HFF-Myc (cell line): ENCODE data around the gene CTNNA1.
"Not testable (repeated sequence)": the region's sequence is repeated elsewhere in the genome, so short reads cannot be mapped to it uniquely, and the experiment has no call there.

Experiments
- DNase-seq: peaks from one replicate; pipeline ENCODE4 v3.0.0-alpha.2; 2011; ENCODE audit warnings: low read depth; ENCODE audit errors: extremely low read depth
- H3K4me3 ChIP-seq: replicated peaks from 2 replicates; pipeline ENCODE4 v1.5.1; 2011; ENCODE audit warnings: low read depth, mild to moderate bottlenecking, control low read depth, low read length
- CTCF ChIP-seq: IDR thresholded peaks from 2 replicates; pipeline ENCODE4 v1.5.1; 2012; ENCODE audit warnings: mild to moderate bottlenecking, low read depth, low read length, control low read depth; ENCODE audit errors: missing control alignments

Gene CTNNA1

GRCh38 chr5:138833080-138833479 is 79.9 kb downstream of the CTNNA1 start:
- DNase-seq = no peak
- TF ChIP-seq CTCF = no peak
- H3K4me3 ChIP-seq = no peak overlapping the region

- TF ChIP-seq CTCF = no peak
- no peak overlapping the region for H3K4me3 ChIP-seq
- no peak for DNase-seq
Observed at GRCh38 chr5:138833726-138834480, 80.7 kb downstream of the CTNNA1 start.

- DNase-seq, H3K4me3 ChIP-seq: not testable (repeated sequence)
Observed at GRCh38 chr5:138834853-138835252, 81.6 kb downstream of the CTNNA1 start.

GRCh38 chr5:138837160-138837559 is 83.9 kb downstream of the CTNNA1 start:
- H3K4me3 ChIP-seq = no peak overlapping the region
- DNase-seq = no peak
- no peak for TF ChIP-seq CTCF

- DNase-seq = no peak
- H3K4me3 ChIP-seq = no peak overlapping the region
- no peak for TF ChIP-seq CTCF
Observed at GRCh38 chr5:138840103-138840502, 86.9 kb downstream of the CTNNA1 start.

- no peak overlapping the region for H3K4me3 ChIP-seq
- DNase-seq = no peak
- TF ChIP-seq CTCF = no peak
Observed at GRCh38 chr5:138841531-138841930, 88.3 kb downstream of the CTNNA1 start.

GRCh38 chr5:138843316-138844124 is 90.3 kb downstream of the CTNNA1 start:
- no peak for TF ChIP-seq CTCF
- no peak for DNase-seq

More at GRCh38 chr5:138843316-138844124, 90.3 kb downstream of the CTNNA1 start:
- H3K4me3 ChIP-seq = no peak overlapping the region
